A549 (cell line): ENCODE data around the gene EIF3B. TPM values are rescaled to one million over a fixed set of nuclear protein-coding genes. Genes with fewer than 3 reads are reported as not detected.

ENCODE experiments used
- ATAC-seq, 2 experiments: fragments of 200-7000 bp in 1 of 2; fragments of >200 bp in 1 of 2; cut with Nextera tagmentation in 1 of 2; cut with Tn5 transposase in 1 of 2; 3 replicates each; pipeline versions ENCODE4 v1.8.0 to v1.9.1; 2018 to 2020; ENCODE audit warnings: mild to moderate bottlenecking in 1 of 2, moderate library complexity in 1 of 2
- CTCF ChIA-PET: fragments of 300-600 bp; sonication (Branson Sonifier 250); formaldehyde crosslinking; extraction: SDS; loops from one replicate; lab custom pipeline; 2021; ENCODE audit warnings: antibody characterized with exemption, inconsistent platforms; lab: Yijun Ruan, JAX
- POLR2A ChIA-PET: fragments of 350-600 bp; formaldehyde crosslinking; extraction: SDS; loops from one replicate; lab custom pipeline; 2021; ENCODE audit warnings: antibody characterized with exemption, inconsistent platforms; lab: Yijun Ruan, JAX
- DNase-seq, 2 experiments: peaks; one replicate each; pipeline versions ENCODE4 v3.0.0 to v3.0.0-alpha.2; 2011 to 2016; ENCODE audit warnings: low read depth in 1 of 2, low spot score in 1 of 2
- FAIRE-seq: peaks from 2 replicates; lab custom pipeline; 2011; peaks lifted over from hg19 to GRCh38; lab: Jason Lieb, UNC
- H3K27ac ChIP-seq, 2 experiments: fragments of >200 bp; sonication (Bioruptor Twin); formaldehyde crosslinking; 3 replicates each; pipeline ENCODE4 v1.5.1; 2016 to 2017
- H3K4me1 ChIP-seq: fragments of >200 bp; sonication (Bioruptor Twin); formaldehyde crosslinking; 3 replicates; pipeline ENCODE4 v1.6.1; 2016
- H3K4me2 ChIP-seq: fragments of >200 bp; sonication (Bioruptor Twin); formaldehyde crosslinking; 3 replicates; pipeline ENCODE4 v1.6.1; 2016
- H3K4me3 ChIP-seq: fragments of >200 bp; sonication (Bioruptor Twin); formaldehyde crosslinking; 3 replicates; pipeline ENCODE4 v1.5.1; 2016
- H3K9me3 ChIP-seq: fragments of >200 bp; sonication (Bioruptor Twin); formaldehyde crosslinking; 3 replicates; pipeline ENCODE4 v1.6.1; 2016
- BCL3 ChIP-seq: fragments of >200 bp; sonication (Bioruptor Twin); formaldehyde crosslinking; IDR thresholded peaks from 3 replicates; pipeline ENCODE4 v1.6.1; 2016
- CHD2 ChIP-seq: fragments of 150-350 bp; IDR thresholded peaks from 2 replicates; pipeline ENCODE4 v1.6.1; 2014; ENCODE audit warnings: low read length; ENCODE audit not compliant: partially characterized antibody
- CHD4 ChIP-seq: fragments of 200-600 bp; sonication (generic); IDR thresholded peaks from 2 replicates; pipeline ENCODE4 v1.6.1; 2016; ENCODE audit warnings: antibody characterized with exemption, mild to moderate bottlenecking, borderline replicate concordance
- E2F6 ChIP-seq: IDR thresholded peaks from 2 replicates; pipeline ENCODE4 v1.6.1; 2012; ENCODE audit warnings: low read depth, borderline replicate concordance
- EHF ChIP-seq: fragments of 250-450 bp; sonication (Bioruptor Pico); IDR thresholded peaks from 2 replicates; pipeline ENCODE4 v1.5.0; 2020; ENCODE audit warnings: mild to moderate bottlenecking
- EHMT2 ChIP-seq: fragments of 200-600 bp; sonication (generic); IDR thresholded peaks from 2 replicates; pipeline ENCODE4 v1.6.1; 2016; ENCODE audit warnings: antibody characterized with exemption, low read depth, mild to moderate bottlenecking, moderate library complexity
- EP300 ChIP-seq, 2 experiments: fragments of >200 bp; sonication (Bioruptor Twin); formaldehyde crosslinking; IDR thresholded peaks; 2 replicates in 1 of 2; 3 replicates in 1 of 2; pipeline ENCODE4 v1.6.1; 2016 to 2017
- ESRRA ChIP-seq: fragments of 150-350 bp; IDR thresholded peaks from 2 replicates; pipeline ENCODE4 v1.6.1; 2014; ENCODE audit warnings: mild to moderate bottlenecking, low read length, borderline replicate concordance
- FOSB ChIP-seq: fragments of 250-450 bp; sonication (Bioruptor Pico); IDR thresholded peaks from 2 replicates; pipeline ENCODE4 v1.5.0; 2020; ENCODE audit warnings: mild to moderate bottlenecking, moderate library complexity
- FOXS1 ChIP-seq: fragments of 250-450 bp; sonication (Bioruptor Pico); IDR thresholded peaks from 2 replicates; pipeline ENCODE4 v1.5.0; 2020; ENCODE audit warnings: mild to moderate bottlenecking, moderate library complexity
- GATA3 ChIP-seq: IDR thresholded peaks from 2 replicates; pipeline ENCODE4 v1.6.1; 2012; ENCODE audit warnings: borderline replicate concordance
- HMGXB4 ChIP-seq: fragments of 250-450 bp; sonication (Bioruptor Pico); IDR thresholded peaks from 2 replicates; pipeline ENCODE4 v1.5.0; 2021; ENCODE audit warnings: mild to moderate bottlenecking, moderate library complexity, borderline replicate concordance
- KDM1A ChIP-seq: fragments of 200-600 bp; sonication (generic); IDR thresholded peaks from 2 replicates; pipeline ENCODE4 v1.6.1; 2016; ENCODE audit warnings: low read depth, mild to moderate bottlenecking
- KDM5A ChIP-seq: fragments of 200-600 bp; sonication (generic); IDR thresholded peaks from 2 replicates; pipeline ENCODE4 v1.6.1; 2016; ENCODE audit warnings: antibody characterized with exemption, mild to moderate bottlenecking
- MAZ ChIP-seq: fragments of 150-350 bp; IDR thresholded peaks from 2 replicates; pipeline ENCODE4 v1.6.1; 2014; ENCODE audit warnings: antibody characterized with exemption, low read depth, low read length, borderline replicate concordance
- PHF8 ChIP-seq: fragments of 200-600 bp; sonication (generic); IDR thresholded peaks from 2 replicates; pipeline ENCODE4 v1.6.1; 2016; ENCODE audit warnings: low read depth, mild to moderate bottlenecking, antibody characterized with exemption, moderate library complexity, borderline replicate concordance
- RARB ChIP-seq: fragments of 250-450 bp; sonication (Bioruptor Pico); IDR thresholded peaks from 2 replicates; pipeline ENCODE4 v1.8.0; 2021; ENCODE audit warnings: mild to moderate bottlenecking, moderate library complexity
- RNF2 ChIP-seq: fragments of 200-600 bp; sonication (generic); IDR thresholded peaks from 2 replicates; pipeline ENCODE4 v1.6.1; 2016; ENCODE audit warnings: low read depth, mild to moderate bottlenecking, antibody characterized with exemption, moderate library complexity, borderline replicate concordance
- TFCP2L1 ChIP-seq: fragments of 250-450 bp; sonication (Bioruptor Pico); IDR thresholded peaks from 2 replicates; pipeline ENCODE4 v1.5.0; 2021; ENCODE audit warnings: mild to moderate bottlenecking
- USF2 ChIP-seq: fragments of 450-650 bp; IDR thresholded peaks from 2 replicates; pipeline ENCODE4 v1.6.1; 2014; ENCODE audit warnings: antibody characterized with exemption
- ZFP36 ChIP-seq: fragments of 450-650 bp; IDR thresholded peaks from 2 replicates; pipeline ENCODE4 v1.6.1; 2014; ENCODE audit warnings: borderline replicate concordance; ENCODE audit not compliant: partially characterized antibody
- ZNF302 ChIP-seq: fragments of 250-450 bp; sonication (Bioruptor Pico); IDR thresholded peaks from 2 replicates; pipeline ENCODE4 v1.9.0; 2021; ENCODE audit warnings: inconsistent platforms, mild to moderate bottlenecking, moderate library complexity
- ZSCAN20 ChIP-seq: fragments of 250-450 bp; sonication (Bioruptor Pico); IDR thresholded peaks from 2 replicates; pipeline ENCODE4 v1.8.0; 2022; ENCODE audit warnings: mild to moderate bottlenecking, moderate library complexity
- WGBS: methylation state at CpG from one replicate; pipeline ENCODE4 v1.1.6; 2017; ENCODE audit errors: missing lambda C conversion rate; 5-methylcytosine and 5-hydroxymethylcytosine counted together
- polyA plus RNA-seq, 4 experiments: library from polyadenylated mRNA; depleted of rRNA in 3 of 4; stranded (reverse); fragments of >200 nt; fragmentation: RNase III in 1 of 4; extraction: RNeasy Plus Mini Kit Qiagen cat#74134 plus additional on column Dnase treatment in 1 of 4; gene quantifications; 2 replicates in 3 of 4; 3 replicates in 1 of 4; pipeline ENCODE4 v1.2.3, GENCODE V29; 2011 to 2017

Gene EIF3B
- polyA plus RNA-seq, 2 of the 4 experiments (the other 2 are of a cell fraction), result 207 to 219 TPM

GRCh38 chr7:2403014-2403717, 48.5 kb downstream of the EIF3B start, which contains the start of gene CHST12 (continued):
- no peak; the same call in 1 of the 2 replicates for TF ChIP-seq E2F6
- TF ChIP-seq FOXS1, result no peak
- TF ChIP-seq KDM1A, result peak; percentile 100
- TF ChIP-seq FOSB, result 0 out of 2 replicates have a peak, but pooled peaks have one; percentile 17
- 0 out of 2 replicates have a peak, but pooled peaks have one; percentile 41 for TF ChIP-seq TFCP2L1 (CRISPR knock-in tag)
- peak; percentile 99 for TF ChIP-seq CHD4

GRCh38 chr7:2403718-2404648, 49.4 kb downstream of the EIF3B start:
- peak overlapping the region; percentile 92 for H3K4me3 ChIP-seq
- DNase-seq (peak in 1 of 2 experiments; percentile 76), FAIRE-seq (no peak), ATAC-seq (peak; percentile 67 to 69)
- POLR2A ChIA-PET, result interaction anchor here (0.6 to 1.0 kb wide), 5 partner anchors 17 to 228 kb away, joined by 3 to 8 read pairs (median 5); partner anchors contain the start of genes EIF3B and TTYH3
- peaks cover 24% of the 10 kb centered on the region for H3K4me1 ChIP-seq
- TF ChIP-seq EP300 (IDR thresholded peaks at IDR 0.05) (no peak), BCL3 (0 out of 3 replicates have a peak, but pooled peaks have one; percentile 2), FOXS1 (no peak), EHF (CRISPR knock-in tag) (no peak), ZNF302 (CRISPR knock-in tag) (no peak), ZSCAN20 (CRISPR knock-in tag) (no peak), GATA3 (no peak), KDM5A (no peak), HMGXB4 (CRISPR knock-in tag) (no peak), EHMT2 (no peak), CHD2 (no peak), USF2 (no peak), MAZ (no peak), RARB (CRISPR knock-in tag) (no peak), RNF2 (no peak), ZFP36 (peak; percentile 72), FOSB (no peak), ESRRA (no peak), PHF8 (0 out of 2 replicates have a peak, but pooled peaks have one; percentile 13)
- peak overlapping the region; percentile 81 to 96 for H3K27ac ChIP-seq
- H3K9me3 ChIP-seq, result no peaks in the 10 kb centered on the region
- 36% methylated on average over 23 of the region's 71 CpGs for WGBS
- CTCF ChIA-PET, result interaction anchor here (1.4 to 1.9 kb wide), 2 partner anchors 8 to 47 kb away, joined by 4 to 5 read pairs; no protein-coding TSS in a partner anchor
- H3K4me2 ChIP-seq, result peak overlapping the region; percentile 93
